ENCODE measurements around the gene WSCD2.

WSCD2 gene

DNA sequence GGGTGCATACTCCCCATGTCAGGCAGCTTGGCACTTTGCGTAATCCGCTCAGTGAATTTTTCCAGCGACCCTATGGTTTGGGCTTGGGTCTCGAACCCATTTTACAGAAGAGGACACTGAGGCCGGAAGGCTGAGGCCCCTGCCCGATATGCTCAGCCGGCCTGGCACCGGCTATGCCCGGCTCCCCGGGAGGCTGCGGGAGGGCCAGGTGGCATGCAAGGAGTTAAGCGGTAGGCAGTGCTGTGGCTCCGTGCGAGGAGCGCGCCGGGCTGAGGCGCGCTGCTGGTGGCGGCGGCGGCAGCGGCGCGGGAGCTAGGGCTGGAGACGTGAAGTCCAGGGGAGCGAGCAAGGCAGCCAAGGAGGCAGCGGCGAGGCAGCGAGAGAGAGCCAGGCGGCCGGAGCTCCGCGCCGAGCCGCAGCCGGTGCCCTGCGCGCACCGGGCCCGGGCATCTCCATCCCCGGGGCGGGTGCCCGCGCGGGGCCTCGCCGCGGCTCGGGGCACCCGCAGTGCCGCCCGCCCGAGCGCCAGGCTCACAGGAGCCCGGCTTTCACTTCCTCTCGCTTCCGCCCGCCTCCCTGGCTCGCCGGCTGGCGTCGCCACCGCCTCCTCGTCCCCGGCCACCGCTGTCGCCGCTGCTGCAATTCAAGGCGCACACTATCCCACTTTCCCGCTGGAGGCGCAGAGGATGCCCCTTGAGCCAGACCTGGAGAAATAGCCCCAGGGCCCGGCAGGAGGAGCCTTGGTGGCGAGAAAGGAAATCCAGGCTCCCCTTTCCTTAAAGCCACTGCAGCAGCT, at the start of gene WSCD2:
Gene WSCD2 (plus strand): TSS at position 272 of the 796 bp plus-strand sequence. CDS start 66,545 bp downstream, outside the sequence.
- no peak for DNase-seq (ENCODE audit: low read depth, low spot score)

DNA sequence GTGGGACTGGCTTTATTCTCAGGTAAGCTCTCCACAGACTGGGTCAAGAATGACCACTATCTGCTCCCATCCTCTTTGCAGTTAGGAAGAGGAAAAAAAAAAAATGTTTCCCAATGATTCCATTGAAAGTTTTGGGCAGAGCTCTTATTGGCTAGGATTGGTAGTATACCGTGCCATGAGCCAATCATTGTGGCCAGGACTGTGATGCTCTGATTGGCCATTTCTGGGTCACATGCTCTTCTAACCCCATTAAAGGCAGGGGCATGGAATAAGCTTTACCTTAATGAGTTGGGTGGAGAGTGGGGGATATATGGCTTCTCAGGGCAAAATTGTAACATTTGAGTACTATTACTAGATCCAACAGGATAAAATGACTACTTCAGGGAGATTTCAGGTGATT, 49.4 kb upstream of the WSCD2 start:
- no peak for DNase-seq (ENCODE audit: low read depth, low spot score)

DNA sequence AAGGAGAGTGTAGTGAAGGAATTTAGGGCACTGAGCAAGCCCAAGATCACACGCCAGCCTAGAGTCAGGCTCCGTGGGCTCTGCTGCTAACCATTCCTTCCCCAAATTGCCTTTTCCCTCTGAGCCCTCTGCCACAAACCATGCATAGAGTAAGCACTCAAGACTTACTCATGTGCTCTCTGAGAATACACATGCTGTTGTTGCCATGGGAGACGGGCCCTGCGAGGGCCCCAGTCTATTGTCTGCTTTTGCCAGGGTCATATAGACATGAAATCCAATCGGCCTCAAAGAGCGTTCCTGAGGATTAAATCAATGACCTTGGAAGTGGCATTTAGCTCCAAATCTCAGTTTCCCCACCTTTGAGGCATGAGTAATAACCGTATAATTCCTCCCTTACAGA, 48.7 kb upstream of the WSCD2 start:
- no peak for DNase-seq (ENCODE audit: low read depth, low spot score)

DNA sequence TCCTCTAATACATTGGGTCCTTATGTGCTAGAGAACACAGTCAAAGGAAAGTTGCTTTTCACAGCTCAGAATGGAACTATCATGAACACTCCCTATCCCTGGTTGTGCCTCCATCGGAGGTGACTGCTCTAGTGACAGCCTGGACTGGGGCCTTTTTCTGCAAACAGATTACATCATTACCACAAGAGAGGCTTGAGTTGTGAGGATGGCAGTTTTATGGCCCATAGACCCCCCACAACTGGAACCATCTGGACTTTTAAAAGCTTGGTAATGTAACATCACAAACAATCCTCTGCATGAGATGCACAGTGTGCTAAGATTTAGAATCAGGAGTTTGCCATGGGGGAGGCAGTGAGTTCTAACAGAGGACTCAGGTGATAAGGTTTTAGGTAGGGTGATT, 46.6 kb upstream of the WSCD2 start:
- DNase-seq (ENCODE audit: low read depth, low spot score): no peak

GRCh38 chr12:108087900-108088299, 41.2 kb upstream of the WSCD2 start:
- no peak for DNase-seq (ENCODE audit: low read depth, low spot score)

- no peak for DNase-seq (ENCODE audit: low read depth, low spot score)
Measured at GRCh38 chr12:108090107-108090899, 38.8 kb upstream of the WSCD2 start.

DNA sequence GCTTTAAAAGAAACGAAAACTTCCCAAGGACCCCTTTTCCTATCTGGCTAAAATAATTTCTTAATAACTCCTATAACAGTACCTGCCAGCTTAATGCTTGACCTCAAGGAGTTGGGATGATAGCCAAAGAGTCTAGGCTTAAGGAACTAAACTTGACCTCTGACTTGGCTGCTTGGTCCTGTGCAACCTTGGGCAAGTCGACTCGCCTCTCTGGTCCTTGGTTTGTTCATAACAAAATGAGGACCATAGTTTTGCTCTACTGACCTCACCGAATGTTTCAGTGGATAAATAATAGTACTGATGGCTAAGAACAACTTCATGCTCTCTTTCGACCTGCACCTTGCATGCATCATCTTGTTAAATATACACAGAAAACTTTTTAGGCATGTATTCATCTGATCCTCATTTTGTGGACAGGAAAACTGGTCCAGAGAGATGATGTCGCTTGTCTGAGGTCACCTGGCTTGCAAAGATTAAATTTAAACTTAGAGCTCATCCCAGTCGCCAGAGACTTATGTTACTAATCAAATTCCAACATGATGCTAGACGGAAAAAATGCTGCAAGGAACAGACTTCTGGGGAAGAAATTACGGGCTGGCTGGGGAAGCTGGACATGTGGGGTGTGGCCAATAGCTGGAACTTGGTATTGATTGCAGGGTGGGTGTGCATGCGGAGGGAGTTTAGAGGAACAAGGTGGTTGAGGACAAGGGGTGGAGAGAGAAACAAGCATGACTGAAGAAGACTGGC, 38.0 kb upstream of the WSCD2 start:
- DNase-seq (ENCODE audit: low read depth, low spot score): no peak

GRCh38 chr12:108091679-108092051, 37.4 kb upstream of the WSCD2 start:
- DNase-seq (ENCODE audit: low read depth, low spot score): no peak

- DNase-seq (ENCODE audit: low read depth, low spot score): no peak
Measured at GRCh38 chr12:108093209-108093608, 35.9 kb upstream of the WSCD2 start.

- no peak for DNase-seq (ENCODE audit: low read depth, low spot score)
Measured at GRCh38 chr12:108094056-108094649, 34.9 kb upstream of the WSCD2 start.

DNA sequence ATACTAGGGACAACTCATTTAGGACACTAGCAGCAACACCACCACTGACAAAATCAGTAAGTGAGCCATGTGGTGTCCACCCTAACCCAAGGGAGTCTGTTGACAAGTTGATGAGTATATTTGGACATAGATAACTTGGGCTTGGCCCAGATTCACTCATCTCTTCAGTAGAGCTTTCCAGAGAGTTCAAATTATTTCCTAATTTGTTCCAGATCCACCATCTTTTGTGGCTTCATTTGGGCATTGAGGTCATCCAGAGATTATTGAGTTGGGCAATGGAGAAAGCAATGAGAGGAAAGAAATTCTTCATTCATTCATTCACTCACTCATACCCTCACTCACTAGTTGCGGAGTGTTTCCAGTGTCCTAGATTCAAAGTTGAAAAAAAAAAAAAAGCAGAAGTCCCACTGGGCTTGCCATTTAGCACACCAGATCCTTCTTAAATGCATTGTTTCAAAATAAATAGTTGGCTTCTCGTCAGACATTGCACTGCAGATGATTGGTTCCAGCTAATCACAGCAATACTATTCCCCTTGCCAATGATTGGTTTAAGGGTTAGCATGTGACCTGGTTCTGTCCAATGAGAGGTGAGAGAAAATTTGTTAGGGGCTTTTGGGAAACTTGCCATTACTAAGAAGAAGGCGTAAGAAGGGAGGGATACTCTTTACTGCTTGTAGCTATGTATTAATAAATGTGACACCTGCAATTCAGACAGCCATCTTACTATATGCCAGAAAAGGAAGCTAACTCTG, 31.8 kb upstream of the WSCD2 start:
- DNase-seq (ENCODE audit: low read depth, low spot score): no peak

DNA sequence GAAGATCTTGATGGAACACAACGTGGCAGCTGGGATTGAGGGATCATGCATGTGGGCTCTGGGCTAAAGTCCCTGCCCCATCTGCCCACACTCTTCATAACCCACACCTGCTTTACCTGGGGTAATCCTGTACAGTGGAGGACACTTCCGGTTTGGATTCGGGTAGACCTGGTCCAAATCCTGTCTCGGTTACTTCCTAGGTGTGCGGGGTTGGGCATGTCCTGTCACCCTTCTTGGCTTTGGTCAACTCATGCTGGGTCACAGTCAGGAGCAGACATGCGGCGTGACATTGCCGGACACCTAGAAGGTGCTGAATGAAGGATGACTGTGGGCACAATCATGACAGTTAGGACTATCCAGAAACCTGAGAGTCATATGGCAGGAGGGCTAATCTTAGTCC, 30.7 kb upstream of the WSCD2 start:
- no peak for DNase-seq (ENCODE audit: low read depth, low spot score)

- DNase-seq (ENCODE audit: low read depth, low spot score): no peak
Measured at GRCh38 chr12:108099073-108099472, 30.0 kb upstream of the WSCD2 start.

GRCh38 chr12:108099778-108100489, 29.2 kb upstream of the WSCD2 start:
- DNase-seq (ENCODE audit: low read depth, low spot score): no peak

- DNase-seq (ENCODE audit: low read depth, low spot score): no peak
Measured at GRCh38 chr12:108101605-108102175, 27.4 kb upstream of the WSCD2 start.

GRCh38 chr12:108102363-108102762, 26.7 kb upstream of the WSCD2 start:
- no peak for DNase-seq (ENCODE audit: low read depth, low spot score)

DNA sequence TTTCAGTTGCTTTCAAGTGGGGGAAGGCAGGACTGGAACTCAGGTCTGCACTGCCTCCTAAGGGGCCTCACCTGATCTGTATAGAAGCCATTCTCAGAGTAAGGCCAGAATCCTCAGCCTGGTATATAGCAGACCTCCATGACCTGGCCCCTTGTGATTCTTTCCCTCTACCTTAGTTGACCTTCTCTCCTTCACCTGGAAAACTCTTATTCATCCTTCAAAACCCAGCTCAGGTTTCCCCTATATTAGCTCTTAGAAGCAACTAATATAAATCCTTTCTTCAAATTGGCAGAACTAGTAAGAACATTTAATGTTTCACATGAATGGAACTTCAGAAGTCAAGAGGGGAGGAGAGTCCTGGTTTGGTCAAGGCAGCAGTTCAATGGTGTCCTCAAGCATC, 26.0 kb upstream of the WSCD2 start:
- DNase-seq (ENCODE audit: low read depth, low spot score): no peak

GRCh38 chr12:108103517-108103916, 25.6 kb upstream of the WSCD2 start:
- no peak for DNase-seq (ENCODE audit: low read depth, low spot score)

- DNase-seq (ENCODE audit: low read depth, low spot score): no peak
Measured at GRCh38 chr12:108104657-108105056, 24.4 kb upstream of the WSCD2 start.

GRCh38 chr12:108106599-108106998, 22.5 kb upstream of the WSCD2 start:
- no peak for DNase-seq (ENCODE audit: low read depth, low spot score)
